ENCODE measurements around the gene IRF2. TPM values are rescaled to one million over a fixed set of nuclear protein-coding genes. Genes with fewer than 3 reads are reported as not detected.

The IRF2 gene
- total and polyA plus RNA-seq, 2 of the 8 experiments (the other 6 are each of a cell fraction or from before 2014, with no cell fraction given): 13.8 to 17.0 TPM

- Histone ChIP-seq H3K4me3 (ENCODE audit: extremely low read depth in 1 of 4, insufficient read depth in 2 of 4, low read depth in 3 of 4, low read length in 4 of 4) (no peak overlapping the region), H3K79me1 (ENCODE audit: low read depth, low read length) (no peaks in the 10 kb centered on the region), H3K4me2 (ENCODE audit: insufficient read depth in 1 of 2, low read depth in 2 of 2, low read length in 2 of 2) (no peak overlapping the region), H3K27ac (ENCODE audit: low read depth, low read length) (no peak overlapping the region), H2AFZ (ENCODE audit: low read length) (no peak overlapping the region), H3K27me3 (replicated peaks in 1 of 4; ENCODE audit: control insufficient read depth in 3 of 4, extremely low read depth in 1 of 4, insufficient read depth in 3 of 4, low read length in 3 of 4) (no peaks in the 10 kb centered on the region), H3K79me2 (ENCODE audit: control insufficient read depth in 1 of 2, insufficient read depth in 2 of 2, low read length in 2 of 2) (no peaks in the 10 kb centered on the region), H4K5ac (ENCODE audit: insufficient read length, low read depth, low read length) (no peak overlapping the region), H3K23ac (ENCODE audit: insufficient read length) (no peak overlapping the region), H3K23me2 (ENCODE audit: low read depth, low read length) (no peaks in the 10 kb centered on the region; the same call in 1 of the 2 replicates), H4K8ac (ENCODE audit: extremely low read depth, insufficient read depth, low read length) (no peak overlapping the region), H3K9ac (replicated peaks in 1 of 4; ENCODE audit: extremely low read depth in 1 of 4, low read depth in 3 of 4, low read length in 3 of 4) (no peak overlapping the region), H2BK5ac (ENCODE audit: low read depth, low read length) (no peak overlapping the region), H2BK12ac (ENCODE audit: low read depth, low read length) (no peak overlapping the region), H2AK5ac (ENCODE audit: low read depth, low read length) (no peak overlapping the region), H3K36me3 (ENCODE audit: control insufficient read depth in 2 of 4, insufficient read depth in 4 of 4, low read length in 3 of 4) (no peaks in the 10 kb centered on the region), H2BK15ac (ENCODE audit: low read length) (no peak overlapping the region), H2BK20ac (ENCODE audit: low read length) (no peak overlapping the region), H3K56ac (replicated peaks; ENCODE audit: insufficient read length, low read depth, low read length) (no peak overlapping the region), H4K91ac (replicated peaks; ENCODE audit: insufficient read length, low read length) (no peak overlapping the region), H3K4ac (replicated peaks; ENCODE audit: insufficient read length, low read depth, low read length) (no peak overlapping the region), H3K18ac (ENCODE audit: extremely low read depth, low read length) (no peak overlapping the region), H2BK120ac (replicated peaks; ENCODE audit: low read depth, low read length) (no peak overlapping the region), H3K14ac (ENCODE audit: insufficient read length) (no peak overlapping the region), H4K20me1 (replicated peaks in 1 of 2; ENCODE audit: control insufficient read depth in 1 of 2, insufficient read depth in 2 of 2, low read length in 2 of 2) (no peaks in the 10 kb centered on the region), H3K4me1 (replicated peaks in 1 of 4; ENCODE audit: control insufficient read depth in 3 of 4, insufficient read depth in 4 of 4, low read length in 3 of 4) (peaks cover 0 to 2% (median 0%) of the 10 kb centered on the region in 4 experiments; a peak in 1 of 7 replicates), H3K9me3 (ENCODE audit: insufficient read depth in 2 of 2, low read depth in 1 of 2, low read length in 1 of 2) (0 out of 4 replicates have a peak, but pooled peaks cover 0 to 4% of the 10 kb centered on the region in 2 experiments)
- ChIA-PET POLR2A (ENCODE audit: partially characterized antibody) (no interaction called here), CTCF (ENCODE audit: partially characterized antibody) (interaction anchor here (0.5 to 1.1 kb wide), 2 partner anchors 8 to 89 kb away, joined by 3 read pairs; no protein-coding TSS in a partner anchor)
- DNase-seq (ENCODE audit: low read depth in 1 of 2, low spot score in 2 of 2) (no peak), FAIRE-seq (no peak)
- WGBS, 2 experiments (ENCODE audit: extremely low coverage in 1 of 2, insufficient coverage in 1 of 2, insufficient read length in 1 of 2, insufficient replicate concordance in 2 of 2, low coverage in 1 of 2, low lambda C conversion rate in 2 of 2, missing lambda C conversion rate in 1 of 2): 86% methylated on average over 1 of the region's 1 CpG; no CpG with 5 or more reads in 1 of the 2 experiments
- TF ChIP-seq BRCA1 (IDR thresholded peaks at IDR 0.05; ENCODE audit: low read depth, low read length): no peak
- TF ChIP-seq RAD21 (IDR thresholded peaks at IDR 0.05 in 1 of 2, conservative IDR thresholded peaks at IDR 0.05 in 1 of 2; ENCODE audit: low read depth in 2 of 2, low read length in 2 of 2): no peak
- TF ChIP-seq ATF2 (IDR thresholded peaks at IDR 0.05; ENCODE audit: low read length): no peak
- no peak for TF ChIP-seq HDAC6 (IDR thresholded peaks at IDR 0.05; ENCODE audit: low read depth, low read length)
- no peak for TF ChIP-seq SP4 (IDR thresholded peaks at IDR 0.05; ENCODE audit: low read length)
- TF ChIP-seq SIN3A (conservative IDR thresholded peaks at IDR 0.05 in 1 of 2, IDR thresholded peaks at IDR 0.05 in 1 of 2; ENCODE audit: low read depth in 1 of 2, low read length in 2 of 2): no peak
- TF ChIP-seq KDM4A (IDR thresholded peaks at IDR 0.05; ENCODE audit: low read depth, low read length, severe bottlenecking): no peak
- no peak for TF ChIP-seq CEBPB (IDR thresholded peaks at IDR 0.05; ENCODE audit: low read depth, low read length)
- TF ChIP-seq RFX5 (IDR thresholded peaks at IDR 0.05; ENCODE audit: borderline replicate concordance, low read depth, low read length): no peak
- TF ChIP-seq ATF3 (IDR thresholded peaks at IDR 0.05; ENCODE audit: insufficient read depth, low read depth, low read length): no peak
- no peak for TF ChIP-seq TEAD4 (IDR thresholded peaks at IDR 0.05; ENCODE audit: low read depth, low read length)
- TF ChIP-seq FOSL1 (IDR thresholded peaks at IDR 0.05; ENCODE audit: insufficient read depth, low read depth, low read length): no peak
Measured at GRCh38 chr4:184376923-184377322, 97.4 kb downstream of the IRF2 start.
